ENCODE results near the gene DNAJC22.

DNA sequence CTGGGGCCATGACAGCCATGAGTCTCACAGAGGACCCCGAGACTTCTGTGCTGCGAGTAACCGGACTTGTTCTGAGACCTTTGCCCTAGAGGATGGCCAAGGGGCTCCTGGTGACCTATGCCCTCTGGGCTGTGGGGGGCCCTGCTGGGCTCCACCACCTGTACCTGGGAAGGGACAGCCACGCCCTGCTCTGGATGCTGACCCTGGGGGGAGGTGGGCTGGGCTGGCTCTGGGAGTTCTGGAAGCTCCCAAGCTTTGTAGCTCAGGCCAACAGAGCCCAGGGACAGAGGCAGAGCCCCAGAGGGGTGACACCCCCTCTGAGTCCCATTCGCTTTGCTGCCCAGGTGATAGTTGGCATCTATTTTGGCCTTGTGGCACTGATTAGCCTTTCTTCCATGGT, 2.1 kb downstream of the DNAJC22 start:
- TF ChIP-seq EZH2phosphoT487 (IDR thresholded peaks at IDR 0.05; ENCODE audit: borderline replicate concordance) (no peak), POLR2A (IDR thresholded peaks at IDR 0.05; ENCODE audit: borderline replicate concordance, extremely low read depth, insufficient read depth, insufficient read length) (no peak), JUND (IDR thresholded peaks at IDR 0.05) (no peak), ELF1 (IDR thresholded peaks at IDR 0.05; ENCODE audit: borderline replicate concordance, low read depth) (no peak), EZH2 (IDR thresholded peaks at IDR 0.05) (no peak)
- TF ChIP-seq, protein P1, sequence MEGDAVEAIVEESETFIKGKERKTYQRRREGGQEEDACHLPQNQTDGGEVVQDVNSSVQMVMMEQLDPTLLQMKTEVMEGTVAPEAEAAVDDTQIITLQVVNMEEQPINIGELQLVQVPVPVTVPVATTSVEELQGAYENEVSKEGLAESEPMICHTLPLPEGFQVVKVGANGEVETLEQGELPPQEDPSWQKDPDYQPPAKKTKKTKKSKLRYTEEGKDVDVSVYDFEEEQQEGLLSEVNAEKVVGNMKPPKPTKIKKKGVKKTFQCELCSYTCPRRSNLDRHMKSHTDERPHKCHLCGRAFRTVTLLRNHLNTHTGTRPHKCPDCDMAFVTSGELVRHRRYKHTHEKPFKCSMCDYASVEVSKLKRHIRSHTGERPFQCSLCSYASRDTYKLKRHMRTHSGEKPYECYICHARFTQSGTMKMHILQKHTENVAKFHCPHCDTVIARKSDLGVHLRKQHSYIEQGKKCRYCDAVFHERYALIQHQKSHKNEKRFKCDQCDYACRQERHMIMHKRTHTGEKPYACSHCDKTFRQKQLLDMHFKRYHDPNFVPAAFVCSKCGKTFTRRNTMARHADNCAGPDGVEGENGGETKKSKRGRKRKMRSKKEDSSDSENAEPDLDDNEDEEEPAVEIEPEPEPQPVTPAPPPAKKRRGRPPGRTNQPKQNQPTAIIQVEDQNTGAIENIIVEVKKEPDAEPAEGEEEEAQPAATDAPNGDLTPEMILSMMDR (IDR thresholded peaks at IDR 0.05 in 2 of 3, conservative IDR thresholded peaks at IDR 0.05 in 1 of 3; ENCODE audit: borderline replicate concordance in 1 of 3, insufficient read depth in 1 of 3, low read depth in 2 of 3, low read length in 2 of 3): no peak
- TF ChIP-seq, protein P2, sequence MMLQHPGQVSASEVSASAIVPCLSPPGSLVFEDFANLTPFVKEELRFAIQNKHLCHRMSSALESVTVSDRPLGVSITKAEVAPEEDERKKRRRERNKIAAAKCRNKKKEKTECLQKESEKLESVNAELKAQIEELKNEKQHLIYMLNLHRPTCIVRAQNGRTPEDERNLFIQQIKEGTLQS (IDR thresholded peaks at IDR 0.05): no peak
- TF ChIP-seq, protein P3, sequence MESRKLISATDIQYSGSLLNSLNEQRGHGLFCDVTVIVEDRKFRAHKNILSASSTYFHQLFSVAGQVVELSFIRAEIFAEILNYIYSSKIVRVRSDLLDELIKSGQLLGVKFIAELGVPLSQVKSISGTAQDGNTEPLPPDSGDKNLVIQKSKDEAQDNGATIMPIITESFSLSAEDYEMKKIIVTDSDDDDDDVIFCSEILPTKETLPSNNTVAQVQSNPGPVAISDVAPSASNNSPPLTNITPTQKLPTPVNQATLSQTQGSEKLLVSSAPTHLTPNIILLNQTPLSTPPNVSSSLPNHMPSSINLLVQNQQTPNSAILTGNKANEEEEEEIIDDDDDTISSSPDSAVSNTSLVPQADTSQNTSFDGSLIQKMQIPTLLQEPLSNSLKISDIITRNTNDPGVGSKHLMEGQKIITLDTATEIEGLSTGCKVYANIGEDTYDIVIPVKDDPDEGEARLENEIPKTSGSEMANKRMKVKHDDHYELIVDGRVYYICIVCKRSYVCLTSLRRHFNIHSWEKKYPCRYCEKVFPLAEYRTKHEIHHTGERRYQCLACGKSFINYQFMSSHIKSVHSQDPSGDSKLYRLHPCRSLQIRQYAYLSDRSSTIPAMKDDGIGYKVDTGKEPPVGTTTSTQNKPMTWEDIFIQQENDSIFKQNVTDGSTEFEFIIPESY (IDR thresholded peaks at IDR 0.05; ENCODE audit: extremely low read depth, insufficient replicate concordance, low read length): no peak
